Omental fat pad (tissue), 4 donors: Measurements from ENCODE around the gene XCL2. TPM values are rescaled to one million over a fixed set of nuclear protein-coding genes. Genes with fewer than 3 reads are reported as not detected.

ENCODE experiments used
- ATAC-seq: fragments of 150-250 bp; one replicate; pipeline ENCODE4 v1.9.1; 2016; ENCODE audit warnings: mild to moderate bottlenecking, moderate library complexity; ENCODE audit not compliant: low FRiP score
- DNase-seq: peaks from one replicate; pipeline ENCODE4 v3.0.0-alpha.2; 2019; ENCODE audit warnings: low spot score
- total RNA-seq, 4 donors: library from RNA; depleted of rRNA; stranded (reverse); fragments of >200 nt; gene quantifications; one replicate each; pipeline ENCODE4 v1.1.0, GENCODE V29; 2016
- TF ChIP-seq, protein P1 (sequence below), 3 donors: fragments of 450-650 bp; IDR thresholded peaks; one replicate each; pipeline ENCODE4 v1.5.1; 2016 to 2017; ENCODE audit warnings: antibody characterized with exemption in 3 of 3, mild to moderate bottlenecking in 3 of 3, moderate library complexity in 2 of 3

XCL2 gene
- total RNA-seq, 4 donors from 2014 or later: 1.6 TPM; not detected in 3

DNA sequence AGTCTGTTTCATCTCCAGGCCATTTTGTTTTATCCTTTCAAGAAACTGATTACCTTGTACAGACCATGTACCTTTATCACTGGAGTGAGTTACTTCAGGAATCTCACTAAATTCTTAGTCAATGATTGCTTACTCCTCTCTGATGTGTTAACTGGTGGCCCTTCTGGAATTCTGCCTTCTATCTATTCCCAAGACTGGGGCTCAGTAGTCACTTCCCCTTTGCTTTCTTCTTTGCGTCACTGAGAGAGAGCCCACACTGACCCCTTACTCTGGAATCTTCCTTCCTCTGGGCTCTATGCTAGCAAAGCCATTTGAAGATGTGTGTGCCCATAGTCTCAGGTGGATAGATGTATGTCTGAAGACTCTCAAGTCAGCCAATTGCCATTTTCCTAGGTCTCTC lies 34.6 kb downstream of the XCL2 start:
- TF ChIP-seq, protein P1, sequence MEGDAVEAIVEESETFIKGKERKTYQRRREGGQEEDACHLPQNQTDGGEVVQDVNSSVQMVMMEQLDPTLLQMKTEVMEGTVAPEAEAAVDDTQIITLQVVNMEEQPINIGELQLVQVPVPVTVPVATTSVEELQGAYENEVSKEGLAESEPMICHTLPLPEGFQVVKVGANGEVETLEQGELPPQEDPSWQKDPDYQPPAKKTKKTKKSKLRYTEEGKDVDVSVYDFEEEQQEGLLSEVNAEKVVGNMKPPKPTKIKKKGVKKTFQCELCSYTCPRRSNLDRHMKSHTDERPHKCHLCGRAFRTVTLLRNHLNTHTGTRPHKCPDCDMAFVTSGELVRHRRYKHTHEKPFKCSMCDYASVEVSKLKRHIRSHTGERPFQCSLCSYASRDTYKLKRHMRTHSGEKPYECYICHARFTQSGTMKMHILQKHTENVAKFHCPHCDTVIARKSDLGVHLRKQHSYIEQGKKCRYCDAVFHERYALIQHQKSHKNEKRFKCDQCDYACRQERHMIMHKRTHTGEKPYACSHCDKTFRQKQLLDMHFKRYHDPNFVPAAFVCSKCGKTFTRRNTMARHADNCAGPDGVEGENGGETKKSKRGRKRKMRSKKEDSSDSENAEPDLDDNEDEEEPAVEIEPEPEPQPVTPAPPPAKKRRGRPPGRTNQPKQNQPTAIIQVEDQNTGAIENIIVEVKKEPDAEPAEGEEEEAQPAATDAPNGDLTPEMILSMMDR (IDR thresholded peaks at IDR 0.05): no peak
- DNase-seq: no peak
- ATAC-seq: no peak

DNA sequence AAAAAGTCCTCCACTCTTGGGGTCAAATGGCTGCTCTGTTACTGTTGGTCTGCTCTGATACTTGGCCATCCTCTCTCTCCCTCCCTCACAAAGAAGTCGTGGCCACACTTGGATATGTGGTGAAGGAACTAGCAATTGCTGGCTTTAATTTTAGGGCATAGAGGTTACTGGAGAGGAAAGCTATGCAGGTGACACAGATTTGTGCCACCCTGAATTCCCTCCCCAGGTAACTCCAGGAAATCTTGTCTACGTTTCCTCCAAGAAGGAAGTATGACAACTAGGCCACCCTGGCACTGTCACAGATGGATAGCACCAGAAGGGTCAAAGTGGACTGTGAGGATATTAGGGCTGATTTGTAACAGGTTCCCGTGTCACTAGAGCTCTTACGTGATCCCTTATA lies 36.0 kb downstream of the XCL2 start:
- no peak for ATAC-seq
- TF ChIP-seq, protein P1 (IDR thresholded peaks at IDR 0.05): no peak
- DNase-seq: no peak

DNA sequence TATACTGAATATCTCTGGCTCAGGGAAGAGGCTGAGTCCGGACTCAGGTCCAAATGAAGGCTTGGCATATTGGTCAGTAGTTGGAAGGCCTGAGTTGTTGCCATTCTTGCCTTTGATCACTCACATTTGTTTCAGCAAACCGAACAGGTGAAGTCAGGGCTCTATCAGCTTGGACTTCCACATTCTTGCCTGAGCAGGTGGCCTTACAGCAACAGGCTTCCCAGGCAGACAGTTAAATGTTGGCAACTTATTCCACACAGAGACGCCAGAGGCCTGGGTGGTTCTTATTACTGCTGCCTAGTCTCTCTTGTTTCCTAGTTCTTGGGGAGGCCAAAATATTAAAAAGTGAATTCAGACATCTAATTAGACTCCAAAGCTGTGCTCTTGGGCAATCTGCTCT lies 36.6 kb downstream of the XCL2 start:
- DNase-seq (no peak), ATAC-seq (no peak)
- TF ChIP-seq, protein P1 (IDR thresholded peaks at IDR 0.05): no peak

DNA sequence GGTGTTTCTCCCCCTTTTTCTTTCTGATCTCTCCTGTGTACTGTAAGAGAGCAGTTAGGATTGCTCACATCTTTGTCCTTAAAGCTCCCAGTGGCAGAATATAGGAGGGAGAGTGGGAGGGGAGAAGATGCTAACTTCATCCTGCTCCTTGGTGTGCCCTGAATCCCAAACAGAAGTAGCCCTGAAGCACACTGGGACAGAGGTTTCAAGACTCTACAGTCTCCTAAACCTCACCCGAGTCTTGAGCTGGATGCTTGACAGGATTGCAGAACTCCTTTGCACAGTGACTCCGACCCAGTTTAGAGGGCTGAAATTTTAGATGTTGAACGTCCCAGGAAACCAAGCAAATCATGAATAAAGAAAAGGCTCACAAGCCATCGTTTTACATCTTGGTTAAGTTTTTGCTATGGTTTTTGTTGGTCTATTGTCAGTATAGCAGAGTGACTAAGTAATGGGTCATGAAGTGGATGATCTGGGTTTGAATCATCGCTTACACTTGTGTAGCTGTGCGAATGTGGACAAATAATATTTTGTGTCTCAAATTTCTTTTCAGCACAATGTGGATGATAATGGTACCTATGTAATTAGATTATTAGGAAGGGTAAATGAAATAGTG lies 37.5 kb downstream of the XCL2 start:
- TF ChIP-seq, protein P1 (IDR thresholded peaks at IDR 0.05): no peak
- DNase-seq: no peak
- ATAC-seq: no peak

DNA sequence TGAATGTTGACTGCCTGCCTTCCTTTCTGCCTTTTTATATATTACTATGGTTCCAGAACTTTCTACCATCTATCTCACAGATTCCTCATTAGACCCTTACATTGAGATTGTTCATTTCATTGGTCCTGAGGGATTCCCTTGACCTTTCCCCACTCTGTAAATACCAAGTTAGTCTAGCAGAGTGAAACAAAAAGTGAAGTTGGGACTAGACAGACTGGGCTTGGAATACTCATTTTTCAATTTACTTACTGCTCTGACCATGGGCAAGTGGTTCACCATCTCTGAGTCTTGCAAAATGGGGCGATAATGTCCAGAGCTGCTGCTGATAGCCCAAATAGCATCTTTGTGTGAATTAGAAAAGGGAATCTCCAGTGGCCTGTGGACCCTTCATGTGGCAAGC lies 38.8 kb downstream of the XCL2 start:
- TF ChIP-seq, protein P1 (IDR thresholded peaks at IDR 0.05): no peak
- ATAC-seq (no peak), DNase-seq (no peak)

DNA sequence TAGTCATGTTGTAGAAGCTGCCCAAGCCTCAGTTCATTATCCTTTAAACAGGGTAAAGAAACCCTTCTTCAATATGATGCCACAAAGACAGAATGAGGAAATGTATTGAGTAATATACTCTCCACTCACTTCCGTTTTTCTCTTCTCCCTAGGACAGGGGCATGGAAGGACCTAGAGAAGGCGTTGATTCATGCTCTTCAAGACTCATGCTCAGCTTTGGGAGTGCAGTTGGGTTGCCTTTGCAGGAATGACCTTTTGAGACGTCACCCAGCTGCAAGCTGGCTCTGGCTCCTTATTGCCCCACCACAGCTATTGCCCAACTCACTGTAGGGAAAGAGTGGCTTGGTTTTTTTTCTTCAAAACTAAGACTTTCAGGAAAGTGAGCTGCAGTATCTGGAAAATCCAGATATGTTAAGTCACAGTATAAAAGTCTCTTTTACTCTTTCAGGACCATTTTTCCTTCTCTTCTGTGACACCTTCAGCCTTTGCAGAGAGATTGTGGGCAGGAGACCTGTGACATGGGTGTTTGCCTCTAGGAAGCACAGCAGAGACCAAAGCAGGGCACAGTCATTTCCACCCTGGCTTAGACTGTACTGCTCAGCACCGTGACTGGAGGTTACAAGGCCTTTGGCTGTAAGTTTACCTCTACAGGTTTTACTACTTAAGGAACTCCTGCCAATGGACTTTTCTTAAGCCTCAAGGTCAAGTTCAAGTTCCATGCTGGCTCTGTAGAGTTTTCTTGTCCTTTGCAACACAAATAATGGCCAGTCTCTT lies 39.5 kb downstream of the XCL2 start:
- DNase-seq (peak; percentile 60), ATAC-seq (peak; percentile 78)
- TF ChIP-seq, protein P1 (IDR thresholded peaks at IDR 0.05): no peak

DNA sequence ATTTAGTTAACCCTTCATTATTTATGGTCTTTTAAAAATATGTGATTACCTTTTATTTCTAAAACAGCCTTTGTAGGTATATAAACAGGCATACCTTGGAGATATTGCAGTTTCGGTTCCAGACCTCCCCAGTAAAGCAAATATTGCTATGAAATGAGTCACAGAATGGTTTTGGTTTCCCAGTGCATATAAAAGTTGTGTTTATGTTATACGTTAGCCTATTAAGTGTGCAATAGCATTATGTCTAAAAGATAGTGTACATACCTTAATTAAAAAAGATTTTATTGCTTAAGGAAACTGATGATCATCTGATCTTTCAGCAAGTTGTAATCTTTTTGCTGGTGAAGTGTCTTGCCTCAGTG lies 44.1 kb downstream of the XCL2 start:
- DNase-seq (no peak), ATAC-seq (no peak)
- TF ChIP-seq, protein P1 (IDR thresholded peaks at IDR 0.05): no peak
